SK-N-SH treated with all-trans-retinoic acid at 6 μM for 48 hours (cell line): ENCODE measurements around the gene ZSCAN16.

Experiments
- ATAC-seq: fragments of 200-7000 bp; cut with Tn5 transposase; 3 replicates; pipeline ENCODE4 v1.9.1; 2020; ENCODE audit warnings: mild to moderate bottlenecking, moderate library complexity
- ARNTL ChIP-seq: fragments of 450-650 bp; formaldehyde crosslinking; IDR thresholded peaks from 2 replicates; pipeline ENCODE4 v1.5.0; 2020; ENCODE audit warnings: low read depth, mild to moderate bottlenecking, moderate library complexity, borderline replicate concordance
- BACH2 ChIP-seq: fragments of 250-450 bp; sonication (Bioruptor Pico); IDR thresholded peaks from 2 replicates; pipeline ENCODE4 v1.9.0; 2021; ENCODE audit warnings: mild to moderate bottlenecking, borderline replicate concordance
- CREB5 ChIP-seq: fragments of 250-450 bp; sonication (Bioruptor Pico); IDR thresholded peaks from 2 replicates; pipeline ENCODE4 v1.5.1; 2020; ENCODE audit warnings: low read depth, mild to moderate bottlenecking, moderate library complexity
- CSDC2 ChIP-seq: fragments of 250-450 bp; sonication (Bioruptor Pico); IDR thresholded peaks from 2 replicates; pipeline ENCODE4 v1.5.0; 2020; ENCODE audit warnings: mild to moderate bottlenecking, moderate library complexity
- CSRNP3 ChIP-seq: fragments of 250-450 bp; sonication (Bioruptor Pico); IDR thresholded peaks from 2 replicates; pipeline ENCODE4 v1.5.1; 2021; ENCODE audit warnings: mild to moderate bottlenecking, moderate library complexity
- ESRRG ChIP-seq: fragments of 250-450 bp; sonication (Bioruptor Pico); IDR thresholded peaks from 2 replicates; pipeline ENCODE4 v1.6.1; 2021; ENCODE audit warnings: mild to moderate bottlenecking
- GLIS3 ChIP-seq: fragments of 250-450 bp; sonication (Bioruptor Pico); IDR thresholded peaks from 2 replicates; pipeline ENCODE4 v1.5.0; 2020; ENCODE audit warnings: mild to moderate bottlenecking, moderate library complexity
- ISL1 ChIP-seq: fragments of 250-450 bp; sonication (Bioruptor Pico); IDR thresholded peaks from 2 replicates; pipeline ENCODE4 v2.1.2; 2022; ENCODE audit warnings: mild to moderate bottlenecking, moderate library complexity
- OSR1 ChIP-seq: fragments of 250-450 bp; sonication (Bioruptor Pico); IDR thresholded peaks from 2 replicates; pipeline ENCODE4 v1.8.0; 2022; ENCODE audit warnings: moderate library complexity, mild to moderate bottlenecking, inconsistent platforms
- PATZ1 ChIP-seq: fragments of 250-450 bp; sonication (Bioruptor Pico); IDR thresholded peaks from 2 replicates; pipeline ENCODE4 v1.8.0; 2020; ENCODE audit warnings: mild to moderate bottlenecking, moderate library complexity, borderline replicate concordance
- POU6F1 ChIP-seq: fragments of 250-450 bp; sonication (Bioruptor Pico); IDR thresholded peaks from 2 replicates; pipeline ENCODE4 v1.8.0; 2021; ENCODE audit warnings: low read depth, mild to moderate bottlenecking, moderate library complexity, borderline replicate concordance
- PPARA ChIP-seq: fragments of 250-450 bp; sonication (Bioruptor Pico); IDR thresholded peaks from 2 replicates; pipeline ENCODE4 v1.5.0; 2020; ENCODE audit warnings: mild to moderate bottlenecking, borderline replicate concordance
- RARB ChIP-seq: fragments of 250-450 bp; sonication (Bioruptor Pico); IDR thresholded peaks from 2 replicates; pipeline ENCODE4 v1.8.0; 2021; ENCODE audit warnings: mild to moderate bottlenecking, moderate library complexity
- TCF4 ChIP-seq: fragments of 250-450 bp; sonication (Bioruptor Pico); IDR thresholded peaks from 2 replicates; pipeline ENCODE4 v1.8.0; 2021; ENCODE audit warnings: mild to moderate bottlenecking, moderate library complexity, borderline replicate concordance
- TOX ChIP-seq: fragments of 250-450 bp; sonication (Bioruptor Pico); IDR thresholded peaks from 2 replicates; pipeline ENCODE4 v1.8.0; 2021; ENCODE audit warnings: mild to moderate bottlenecking, moderate library complexity, borderline replicate concordance
- TSHZ2 ChIP-seq: fragments of 250-450 bp; sonication (Bioruptor Pico); IDR thresholded peaks from 2 replicates; pipeline ENCODE4 v1.5.0; 2020; ENCODE audit warnings: mild to moderate bottlenecking, moderate library complexity
- ZC3H10 ChIP-seq: fragments of 250-450 bp; sonication (Bioruptor Pico); IDR thresholded peaks from 2 replicates; pipeline ENCODE4 v1.5.1; 2021; ENCODE audit warnings: mild to moderate bottlenecking, moderate library complexity
- ZFP3 ChIP-seq: fragments of 250-450 bp; sonication (Bioruptor Pico); IDR thresholded peaks from 2 replicates; pipeline ENCODE4 v1.5.0; 2020; ENCODE audit warnings: mild to moderate bottlenecking, moderate library complexity
- ZFP30 ChIP-seq: fragments of 450-650 bp; formaldehyde crosslinking; IDR thresholded peaks from 2 replicates; pipeline ENCODE4 v1.5.0; 2022; ENCODE audit warnings: mild to moderate bottlenecking, moderate library complexity
- ZNF70 ChIP-seq: fragments of 450-650 bp; formaldehyde crosslinking; IDR thresholded peaks from 2 replicates; pipeline ENCODE4 v1.5.0; 2020; ENCODE audit warnings: mild to moderate bottlenecking, moderate library complexity

Gene ZSCAN16

GRCh38 chr6:28134015-28134414 is 9.6 kb downstream of the ZSCAN16 start (continued):
- TF ChIP-seq TSHZ2 (CRISPR knock-in tag) (no peak), RARB (CRISPR knock-in tag) (no peak), ZC3H10 (no peak), POU6F1 (CRISPR knock-in tag) (no peak)

- no peak for ATAC-seq
- TF ChIP-seq ESRRG (CRISPR knock-in tag) (no peak), BACH2 (no peak), POU6F1 (CRISPR knock-in tag) (no peak), CSRNP3 (CRISPR knock-in tag) (no peak), ZFP30 (no peak), ISL1 (CRISPR knock-in tag) (no peak), RARB (CRISPR knock-in tag) (no peak)
These were observed 10.3 kb downstream of the ZSCAN16 start for GRCh38 chr6:28134716-28135115.

- no peak for ATAC-seq
- TF ChIP-seq CSDC2 (CRISPR knock-in tag) (no peak), POU6F1 (CRISPR knock-in tag) (no peak), CSRNP3 (CRISPR knock-in tag) (no peak), ZFP3 (CRISPR knock-in tag) (no peak), ARNTL (CRISPR knock-in tag) (no peak), PATZ1 (no peak), ZNF70 (CRISPR knock-in tag) (no peak), ISL1 (CRISPR knock-in tag) (no peak), PPARA (CRISPR knock-in tag) (no peak), ZFP30 (no peak), CREB5 (CRISPR knock-in tag) (no peak), TSHZ2 (CRISPR knock-in tag) (no peak), TCF4 (no peak), OSR1 (CRISPR knock-in tag) (no peak), ZC3H10 (no peak), BACH2 (no peak), GLIS3 (CRISPR knock-in tag) (no peak), TOX (CRISPR knock-in tag) (no peak)
These were observed 11.0 kb downstream of the ZSCAN16 start for GRCh38 chr6:28135393-28135792.
